Sigmoid colon (tissue), 7 donors: ENCODE data around the gene PLEKHD1. TPM values are rescaled to one million over a fixed set of nuclear protein-coding genes. Genes with fewer than 3 reads are reported as not detected.
"Not testable (repeated sequence)": the region's sequence is repeated elsewhere in the genome, so short reads cannot be mapped to it uniquely, and the experiment has no call there.

Experiments
- DNase-seq: peaks from one replicate; pipeline ENCODE4 v3.0.0-alpha.2; 2019
- H3K27ac ChIP-seq, 4 donors: fragments of 200-600 bp; sonication (generic); one replicate each; pipeline ENCODE4 v1.5.1; 2016 to 2019; ENCODE audit warnings: mild to moderate bottlenecking in 1 of 4
- H3K27me3 ChIP-seq, 3 donors: fragments of 200-600 bp; sonication (generic); one replicate each; pipeline ENCODE4 v1.5.1; 2019; ENCODE audit warnings: mild to moderate bottlenecking in 1 of 3
- H3K36me3 ChIP-seq, 4 donors: fragments of 200-600 bp; sonication (generic); one replicate each; pipeline ENCODE4 v1.5.1; 2016 to 2019
- H3K4me1 ChIP-seq, 4 donors: fragments of 200-600 bp; sonication (generic); one replicate each; pipeline ENCODE4 v1.5.1; 2017 to 2019
- H3K4me3 ChIP-seq, 4 donors: fragments of 200-600 bp; sonication (generic); one replicate each; pipeline ENCODE4 v1.5.1; 2017 to 2019; ENCODE audit warnings: mild to moderate bottlenecking in 2 of 4, moderate library complexity in 1 of 4
- H3K9me3 ChIP-seq, 4 donors: fragments of 200-600 bp in 3 of 4; sonication (generic) in 3 of 4; one replicate each; pipeline versions ENCODE4 v1.5.1 to v1.6.1; 2013 to 2019
- CTCF ChIP-seq, 4 experiments: fragments of 450-650 bp in 3 of 4; fragments of 200-600 bp in 1 of 4; IDR thresholded peaks; one replicate each; pipeline ENCODE4 v1.5.1; 2016 to 2019; ENCODE audit warnings: antibody characterized with exemption in 4 of 4, mild to moderate bottlenecking in 3 of 4, moderate library complexity in 2 of 4
- EP300 ChIP-seq, 4 donors: sonication (generic); formaldehyde crosslinking; IDR thresholded peaks; one replicate each; pipeline ENCODE4 v1.6.1; 2017; ENCODE audit warnings: antibody characterized with exemption in 4 of 4
- POLR2A ChIP-seq, 2 donors: fragments of 450-650 bp; IDR thresholded peaks; one replicate each; pipeline ENCODE4 v1.6.1; 2016; ENCODE audit warnings: antibody characterized with exemption in 2 of 2, mild to moderate bottlenecking in 2 of 2, moderate library complexity in 2 of 2
- POLR2AphosphoS5 ChIP-seq, 4 donors: sonication (generic); formaldehyde crosslinking; IDR thresholded peaks; one replicate each; pipeline ENCODE4 v1.6.1; 2017; ENCODE audit warnings: antibody characterized with exemption in 4 of 4
- WGBS, 2 donors: extraction: QIAGEN DNeasy Blood & Tissue Kit; methylation state at CpG; one replicate each; pipeline ENCODE4 v1.1.7; 2013; 5-methylcytosine and 5-hydroxymethylcytosine counted together
- intact Hi-C: fragments of 100-400 bp; cut with DNase I; formaldehyde crosslinking; loops from one replicate; pipeline ENCODE4 v1.15.1; 2023
- polyA plus RNA-seq, 3 donors: library from polyadenylated mRNA; stranded (reverse); fragments of 200-250 nt; gene quantifications; one replicate each; pipeline ENCODE4 v1.2.3, GENCODE V29; 2013
- total RNA-seq, 4 donors: library from RNA; depleted of rRNA; stranded (reverse); fragments of >200 nt; gene quantifications; one replicate each; pipeline ENCODE4 v1.1.0, GENCODE V29; 2016
- donor health status: healthy with polysubstance abuse.
- donor health status: Bipolar disorder and iron deficiency.
- donor health status: healthy.

The PLEKHD1 gene
- total and polyA plus RNA-seq, 7 donors: under 0.01 to 0.55 (median 0.06) TPM; not detected in 2

GRCh38 chr14:69490219-69490918 is 5.8 kb downstream of the PLEKHD1 start:
- H3K36me3 ChIP-seq: no peaks in the 10 kb centered on the region
- no peaks in the 10 kb centered on the region for H3K9me3 ChIP-seq
- peak; percentile 25 for DNase-seq
- WGBS, 2 donors: 78 to 82% methylated on average over 7 of the region's 7 CpGs
- no peak overlapping the region for H3K4me3 ChIP-seq
- peaks cover 1 to 32% (median 20%) of the 10 kb centered on the region in 3 donors for H3K27me3 ChIP-seq
- H3K27ac ChIP-seq: no peak overlapping the region
- H3K4me1 ChIP-seq: no peaks in the 10 kb centered on the region
- intact Hi-C loops: no loop called here
- TF ChIP-seq EP300 (IDR thresholded peaks at IDR 0.05) (no peak), POLR2AphosphoS5 (IDR thresholded peaks at IDR 0.05) (no peak), CTCF (IDR thresholded peaks at IDR 0.05) (no peak), POLR2A (IDR thresholded peaks at IDR 0.05) (no peak)

- WGBS, 2 donors: 79 to 81% methylated on average over 3 of the region's 3 CpGs
- no peaks in the 10 kb centered on the region for H3K36me3 ChIP-seq
- H3K9me3 ChIP-seq: no peaks in the 10 kb centered on the region
- no peak for TF ChIP-seq POLR2A (IDR thresholded peaks at IDR 0.05)
- H3K4me3 ChIP-seq: no peak overlapping the region
- intact Hi-C loops: no loop called here
- no peak overlapping the region for H3K27ac ChIP-seq
- DNase-seq: no peak
- H3K4me1 ChIP-seq: no peaks in the 10 kb centered on the region
- peaks cover 0 to 24% (median 12%) of the 10 kb centered on the region in 3 donors for H3K27me3 ChIP-seq
Observed at GRCh38 chr14:69491193-69491592, 6.7 kb downstream of the PLEKHD1 start.

DNA sequence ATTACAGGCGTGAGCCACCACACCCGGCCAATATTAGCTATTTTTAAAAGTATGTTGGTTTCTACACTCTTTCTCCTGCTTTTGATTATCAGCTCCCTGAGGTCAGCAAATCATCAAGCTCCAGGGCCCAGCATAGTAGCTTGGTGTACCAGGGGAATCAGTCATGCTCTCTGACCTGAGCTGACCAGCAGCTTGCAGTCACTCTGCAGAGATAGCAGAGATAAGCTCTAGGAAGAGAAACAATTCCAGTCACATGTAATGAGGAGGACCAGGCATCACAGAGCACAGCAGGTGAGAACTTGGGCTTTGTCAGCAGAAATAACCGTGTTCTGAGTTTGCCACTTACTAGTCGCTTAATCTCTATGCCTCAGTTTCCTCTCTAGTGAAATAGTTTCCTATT is 8.5 kb downstream of the PLEKHD1 start:
- no peaks in the 10 kb centered on the region for H3K36me3 ChIP-seq
- no peak for DNase-seq
- intact Hi-C loops: no loop called here
- no peaks in the 10 kb centered on the region for H3K4me1 ChIP-seq
- TF ChIP-seq EP300 (IDR thresholded peaks at IDR 0.05): no peak
- TF ChIP-seq CTCF (IDR thresholded peaks at IDR 0.05): no peak
- TF ChIP-seq POLR2A (IDR thresholded peaks at IDR 0.05): no peak
- 85% methylated on average over 4 of the region's 4 CpGs for WGBS, 2 donors
- no peak overlapping the region for H3K27ac ChIP-seq
- no peak overlapping the region for H3K4me3 ChIP-seq
- no peaks in the 10 kb centered on the region for H3K9me3 ChIP-seq
- peaks cover 0 to 5% (median 0%) of the 10 kb centered on the region in 3 donors for H3K27me3 ChIP-seq

GRCh38 chr14:69493791-69494190 is 9.3 kb downstream of the PLEKHD1 start:
- H3K27me3 ChIP-seq: no peaks in the 10 kb centered on the region
- no peaks in the 10 kb centered on the region for H3K36me3 ChIP-seq
- WGBS, 2 donors: 58 to 69% methylated on average over 3 of the region's 3 CpGs
- H3K4me1 ChIP-seq: no peaks in the 10 kb centered on the region
- TF ChIP-seq POLR2A (IDR thresholded peaks at IDR 0.05): no peak
- no peak for TF ChIP-seq EP300 (IDR thresholded peaks at IDR 0.05)
- no peak for TF ChIP-seq POLR2AphosphoS5 (IDR thresholded peaks at IDR 0.05)
- TF ChIP-seq CTCF (IDR thresholded peaks at IDR 0.05): no peak
- H3K4me3 ChIP-seq: no peak overlapping the region
- no peak for DNase-seq
- intact Hi-C loops: no loop called here
- H3K27ac ChIP-seq: no peak overlapping the region
- no peaks in the 10 kb centered on the region for H3K9me3 ChIP-seq

GRCh38 chr14:69495341-69495921 is 10.9 kb downstream of the PLEKHD1 start:
- Histone ChIP-seq H3K4me3 (no peak overlapping the region), H3K36me3 (no peaks in the 10 kb centered on the region), H3K27ac (no peak overlapping the region), H3K27me3 (no peaks in the 10 kb centered on the region), H3K4me1 (no peaks in the 10 kb centered on the region), H3K9me3 (no peaks in the 10 kb centered on the region)
- intact Hi-C loops: no loop called here
- WGBS, 2 donors: 92% methylated on average over 5 of the region's 5 CpGs
- DNase-seq: no peak
- TF ChIP-seq CTCF (IDR thresholded peaks at IDR 0.05) (no peak), EP300 (IDR thresholded peaks at IDR 0.05) (no peak), POLR2A (IDR thresholded peaks at IDR 0.05) (no peak), POLR2AphosphoS5 (IDR thresholded peaks at IDR 0.05) (no peak)

- H3K36me3 ChIP-seq, intact Hi-C loops, H3K4me3 ChIP-seq, DNase-seq, H3K9me3 ChIP-seq, H3K27ac ChIP-seq, H3K27me3 ChIP-seq: not testable (repeated sequence)
- WGBS, 2 donors: 93 to 95% methylated on average over 4 of the region's 4 CpGs
- H3K4me1 ChIP-seq: peaks cover 0 to 13% (median 10%) of the 10 kb centered on the region in 4 donors
Observed at GRCh38 chr14:69497866-69498265, 13.3 kb downstream of the PLEKHD1 start.

GRCh38 chr14:69498286-69498685 is 13.8 kb downstream of the PLEKHD1 start:
- H3K4me3 ChIP-seq, H3K27me3 ChIP-seq, H3K9me3 ChIP-seq, intact Hi-C loops, H3K36me3 ChIP-seq, H3K27ac ChIP-seq, DNase-seq: not testable (repeated sequence)
- H3K4me1 ChIP-seq: peaks cover 0 to 13% (median 10%) of the 10 kb centered on the region in 4 donors
- WGBS, 2 donors: 95 to 97% methylated on average over 4 of the region's 4 CpGs
